ENCODE results near the gene SLC28A1.
"Not testable (repeated sequence)": the region's sequence is repeated elsewhere in the genome, so short reads cannot be mapped to it uniquely, and the experiment has no call there.

SLC28A1 gene, protein sequence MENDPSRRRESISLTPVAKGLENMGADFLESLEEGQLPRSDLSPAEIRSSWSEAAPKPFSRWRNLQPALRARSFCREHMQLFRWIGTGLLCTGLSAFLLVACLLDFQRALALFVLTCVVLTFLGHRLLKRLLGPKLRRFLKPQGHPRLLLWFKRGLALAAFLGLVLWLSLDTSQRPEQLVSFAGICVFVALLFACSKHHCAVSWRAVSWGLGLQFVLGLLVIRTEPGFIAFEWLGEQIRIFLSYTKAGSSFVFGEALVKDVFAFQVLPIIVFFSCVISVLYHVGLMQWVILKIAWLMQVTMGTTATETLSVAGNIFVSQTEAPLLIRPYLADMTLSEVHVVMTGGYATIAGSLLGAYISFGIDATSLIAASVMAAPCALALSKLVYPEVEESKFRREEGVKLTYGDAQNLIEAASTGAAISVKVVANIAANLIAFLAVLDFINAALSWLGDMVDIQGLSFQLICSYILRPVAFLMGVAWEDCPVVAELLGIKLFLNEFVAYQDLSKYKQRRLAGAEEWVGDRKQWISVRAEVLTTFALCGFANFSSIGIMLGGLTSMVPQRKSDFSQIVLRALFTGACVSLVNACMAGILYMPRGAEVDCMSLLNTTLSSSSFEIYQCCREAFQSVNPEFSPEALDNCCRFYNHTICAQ

DNA sequence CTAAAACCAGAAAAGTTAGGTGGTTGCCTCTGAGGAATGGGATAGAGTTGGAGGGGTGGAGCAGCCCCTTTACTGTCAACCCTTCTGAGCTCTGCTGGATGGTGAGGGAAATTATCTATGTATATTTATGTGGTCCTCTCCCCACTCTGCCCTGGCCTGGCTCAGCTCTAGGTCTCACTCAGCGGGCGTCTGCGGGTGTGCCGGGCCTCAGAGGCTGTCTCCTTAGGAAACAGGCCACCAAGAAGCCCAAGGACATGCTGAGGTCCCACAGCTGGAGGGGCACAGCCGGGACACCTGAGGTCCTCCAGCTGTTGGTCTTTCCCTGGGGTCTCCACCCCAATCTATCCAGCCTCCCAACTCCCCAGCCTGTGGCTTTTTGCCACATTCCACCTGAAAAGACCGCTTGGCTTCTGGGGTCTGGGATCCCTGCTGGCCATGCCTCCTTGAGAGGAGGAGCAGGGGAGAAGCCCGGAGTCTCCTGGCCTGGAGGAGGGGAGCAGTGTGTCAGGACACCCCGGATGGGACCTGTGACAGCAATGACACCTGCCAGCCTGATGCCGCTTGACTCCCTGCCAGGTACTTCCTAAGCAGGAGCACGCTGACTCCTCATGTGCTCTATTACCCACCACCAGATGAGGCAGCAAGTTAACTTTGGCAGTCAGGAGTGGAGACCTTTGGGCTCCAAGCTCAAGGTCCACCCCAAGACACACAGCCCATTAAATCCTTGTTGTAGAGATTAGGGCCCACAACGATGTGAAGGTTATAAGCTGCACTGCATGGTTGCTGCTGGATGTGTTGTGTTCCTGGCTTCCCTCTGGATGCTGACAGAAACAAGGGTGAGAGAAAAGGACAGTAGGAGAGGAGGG lies at the start of gene SLC28A1:
SLC28A1 (plus strand) TSS at position 747 of the 866 bp plus-strand sequence. CDS start 3,099 bp downstream, outside the sequence.
- TF ChIP-seq ZNF274 (IDR thresholded peaks at IDR 0.05; ENCODE audit: low read depth, low read length), result no peak
- H3K4me3 ChIP-seq (ENCODE audit: low read length), result no peak within 1 kb of the TSS

DNA sequence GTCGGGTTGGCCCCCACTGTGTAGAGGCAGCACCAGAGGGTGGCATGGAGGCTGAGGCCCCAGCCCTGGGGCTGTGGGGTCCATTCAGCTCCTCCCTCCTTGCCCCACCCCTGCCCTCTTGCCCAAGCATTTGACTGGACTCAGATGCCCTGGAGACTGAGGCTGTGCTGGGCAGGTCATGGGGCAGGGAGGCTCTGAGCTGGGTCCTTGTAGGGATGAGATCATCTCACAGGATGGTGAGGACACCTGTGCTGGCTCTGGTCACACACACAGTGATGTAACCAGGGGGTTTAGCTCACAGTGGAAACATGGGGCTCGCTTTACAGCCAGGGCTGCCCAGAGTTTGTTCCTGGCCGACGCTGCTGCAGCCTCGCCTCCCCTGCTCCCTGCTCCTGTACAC lies 49.5 kb upstream of the SLC28A1 start:
- no peak for TF ChIP-seq ZNF274 (IDR thresholded peaks at IDR 0.05; ENCODE audit: low read depth, low read length)
- no peak overlapping the region for H3K4me3 ChIP-seq (ENCODE audit: low read length)

DNA sequence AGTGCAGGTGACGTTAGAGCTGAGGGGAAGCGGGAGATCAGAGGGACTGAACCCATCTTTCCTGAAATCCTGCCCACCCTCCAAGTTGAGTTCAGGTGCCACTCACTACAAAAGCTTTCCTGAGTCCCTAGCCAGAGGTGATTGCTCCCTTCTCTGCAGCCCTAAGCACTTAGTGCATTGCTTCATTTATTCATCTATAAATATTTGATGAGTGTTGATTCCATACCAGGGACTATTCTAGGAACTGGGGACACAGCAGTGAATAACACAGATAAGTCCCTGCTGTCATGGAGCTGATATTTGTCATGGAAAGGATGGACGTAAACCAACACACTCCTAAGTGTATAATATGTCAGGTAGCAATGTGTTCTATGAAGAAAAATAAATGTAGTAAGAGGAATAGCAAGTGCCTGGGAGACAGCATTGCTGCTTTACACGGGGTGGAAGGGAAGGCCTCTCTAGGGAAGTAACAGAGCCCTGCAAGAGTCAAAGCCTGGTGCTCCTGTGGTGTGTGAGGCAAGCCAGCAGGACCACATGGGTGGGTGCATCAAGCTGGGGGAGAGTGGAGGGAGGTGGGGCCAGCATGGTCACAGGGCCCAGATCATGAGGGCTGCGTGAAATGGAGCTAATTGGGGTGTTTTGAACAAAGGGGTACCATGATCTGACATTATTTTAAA lies 48.7 kb upstream of the SLC28A1 start:
- TF ChIP-seq ZNF274 (IDR thresholded peaks at IDR 0.05; ENCODE audit: low read depth, low read length), result no peak
- no peak overlapping the region for H3K4me3 ChIP-seq (ENCODE audit: low read length)

DNA sequence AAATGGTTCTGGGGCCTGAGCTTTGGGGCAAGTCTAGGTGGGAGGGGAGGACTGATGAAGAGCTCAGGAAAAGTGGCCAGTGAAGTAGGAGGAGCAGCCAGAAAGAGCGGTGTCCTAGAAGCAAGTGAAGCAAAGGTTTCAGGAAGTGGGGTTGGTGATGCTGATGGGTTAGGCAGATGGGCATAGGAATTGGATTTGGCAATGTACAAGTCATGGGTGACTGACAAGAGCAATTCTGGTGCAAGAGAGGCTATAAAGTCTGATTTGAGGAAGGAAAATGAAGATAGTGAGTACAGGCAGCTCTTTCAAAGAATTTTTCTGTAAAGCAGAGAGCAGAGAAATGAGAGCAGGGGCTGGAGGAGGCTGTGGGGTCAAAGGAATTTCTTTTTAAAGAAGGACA lies 47.6 kb upstream of the SLC28A1 start:
- TF ChIP-seq ZNF274 (IDR thresholded peaks at IDR 0.05; ENCODE audit: low read depth, low read length), result no peak

DNA sequence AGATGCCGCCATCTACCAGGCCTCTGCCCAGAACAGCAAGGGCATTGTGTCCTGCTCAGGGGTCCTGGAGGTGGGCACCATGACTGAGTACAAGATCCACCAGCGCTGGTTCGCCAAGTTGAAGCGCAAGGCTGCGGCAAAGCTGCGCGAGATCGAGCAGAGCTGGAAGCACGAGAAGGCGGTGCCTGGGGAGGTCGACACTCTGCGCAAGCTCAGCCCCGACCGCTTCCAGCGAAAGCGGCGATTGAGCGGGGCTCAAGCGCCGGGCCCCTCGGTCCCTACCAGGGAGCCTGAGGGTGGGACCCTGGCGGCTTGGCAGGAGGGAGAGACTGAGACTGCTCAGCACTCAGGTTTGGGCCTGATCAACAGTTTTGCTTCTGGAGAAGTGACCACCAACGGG lies 44.7 kb upstream of the SLC28A1 start:
- no peak for TF ChIP-seq ZNF274 (IDR thresholded peaks at IDR 0.05; ENCODE audit: low read depth, low read length)
- no peak overlapping the region for H3K4me3 ChIP-seq (ENCODE audit: low read length)

More for the DNA sequence above, 47.6 kb upstream of the SLC28A1 start:
- no peak overlapping the region for H3K4me3 ChIP-seq (ENCODE audit: low read length)

DNA sequence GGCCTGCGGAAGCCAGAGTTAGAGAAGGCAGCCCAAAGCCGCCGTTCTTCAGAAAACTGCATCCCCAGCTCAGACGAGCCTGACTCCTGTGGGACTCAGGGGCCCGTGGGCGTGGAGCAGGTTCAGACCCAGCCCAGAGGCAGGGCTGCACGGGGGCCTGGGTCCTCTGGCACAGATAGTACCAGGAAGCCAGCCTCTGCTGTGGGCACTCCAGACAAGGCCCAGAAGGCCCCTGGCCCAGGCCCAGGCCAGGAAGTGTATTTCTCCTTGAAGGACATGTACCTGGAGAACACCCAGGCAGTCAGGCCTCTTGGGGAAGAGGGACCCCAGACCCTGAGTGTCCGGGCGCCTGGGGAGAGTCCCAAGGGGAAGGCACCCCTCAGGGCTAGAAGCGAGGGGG lies 44.2 kb upstream of the SLC28A1 start:
- H3K4me3 ChIP-seq (ENCODE audit: low read length), result no peak overlapping the region
- TF ChIP-seq ZNF274 (IDR thresholded peaks at IDR 0.05; ENCODE audit: low read depth, low read length), result no peak

DNA sequence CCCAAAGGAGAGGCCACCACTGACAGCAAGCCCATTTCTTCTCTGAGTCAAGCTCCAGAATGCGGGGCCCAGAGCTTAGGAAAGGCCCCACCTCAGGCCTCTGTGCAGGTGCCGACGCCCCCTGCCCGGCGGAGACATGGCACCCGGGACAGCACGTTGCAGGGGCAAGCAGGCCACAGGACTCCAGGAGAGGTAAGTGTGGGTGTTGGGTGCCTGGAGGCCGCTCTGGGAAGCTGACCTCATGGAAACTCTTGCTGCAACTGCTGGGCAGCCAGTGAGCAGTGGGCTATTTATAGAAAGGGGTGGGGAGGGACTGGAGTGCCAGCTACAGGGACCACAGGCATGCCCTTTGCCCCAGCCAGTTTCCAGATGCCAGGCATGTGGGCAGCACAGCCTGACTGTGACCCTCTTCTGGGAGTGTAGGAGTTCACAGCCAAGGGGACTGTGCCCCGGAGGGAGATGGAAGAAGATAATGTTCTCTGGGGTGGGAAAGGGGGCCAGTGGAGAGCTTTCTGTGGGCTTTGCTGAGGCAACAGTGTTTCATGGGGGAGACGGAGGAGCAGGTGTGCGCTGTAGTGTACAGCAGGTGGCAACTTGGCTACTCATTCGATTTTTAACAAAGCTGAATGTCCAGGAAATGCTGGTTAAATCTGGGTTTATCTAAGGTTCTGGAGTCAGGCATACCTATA lies 43.6 kb upstream of the SLC28A1 start:
- H3K4me3 ChIP-seq (ENCODE audit: low read length), result no peak overlapping the region
- no peak for TF ChIP-seq ZNF274 (IDR thresholded peaks at IDR 0.05; ENCODE audit: low read depth, low read length)

DNA sequence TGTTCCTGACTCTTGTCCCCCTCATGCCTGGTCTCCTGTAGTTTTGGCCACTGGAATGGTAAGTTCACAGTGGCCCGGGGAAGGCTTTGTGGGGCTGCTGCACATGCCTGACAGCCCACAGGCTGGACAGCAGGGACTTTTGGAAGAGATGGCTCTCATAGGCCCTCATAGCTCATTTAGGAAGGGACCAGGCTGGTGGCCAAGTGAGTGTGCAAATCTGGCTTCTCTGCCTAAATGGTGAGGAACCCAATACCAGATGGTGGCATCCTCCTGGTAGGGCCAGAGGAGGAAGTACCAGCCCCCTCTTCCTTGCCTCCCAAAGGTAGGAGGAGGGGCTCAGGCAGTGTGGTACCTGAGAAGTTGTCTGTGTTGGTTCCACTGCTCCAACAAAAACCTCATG lies 41.7 kb upstream of the SLC28A1 start:
- no peak for TF ChIP-seq ZNF274 (IDR thresholded peaks at IDR 0.05; ENCODE audit: low read depth, low read length)
- no peak overlapping the region for H3K4me3 ChIP-seq (ENCODE audit: low read length)

DNA sequence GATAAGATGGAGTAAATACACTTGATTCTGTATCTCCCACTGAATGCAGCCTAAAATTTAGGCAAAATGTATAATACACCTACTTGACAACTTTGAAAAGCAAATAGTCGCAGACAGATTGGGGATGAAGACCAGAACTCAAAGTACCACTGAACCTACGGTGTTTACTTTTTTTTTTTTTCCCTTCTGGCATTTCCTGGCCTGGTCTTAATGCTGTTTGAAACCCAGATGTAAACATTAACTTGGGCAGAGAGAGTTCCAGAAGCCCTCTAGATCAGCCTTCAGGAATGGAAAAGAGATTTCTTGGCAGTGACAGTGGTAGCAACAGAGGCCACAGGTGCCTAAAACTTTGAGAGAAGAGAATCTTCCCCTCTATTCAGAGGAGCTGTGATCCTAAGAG lies 39.5 kb upstream of the SLC28A1 start:
- TF ChIP-seq ZNF274 (IDR thresholded peaks at IDR 0.05; ENCODE audit: low read depth, low read length), result no peak

DNA sequence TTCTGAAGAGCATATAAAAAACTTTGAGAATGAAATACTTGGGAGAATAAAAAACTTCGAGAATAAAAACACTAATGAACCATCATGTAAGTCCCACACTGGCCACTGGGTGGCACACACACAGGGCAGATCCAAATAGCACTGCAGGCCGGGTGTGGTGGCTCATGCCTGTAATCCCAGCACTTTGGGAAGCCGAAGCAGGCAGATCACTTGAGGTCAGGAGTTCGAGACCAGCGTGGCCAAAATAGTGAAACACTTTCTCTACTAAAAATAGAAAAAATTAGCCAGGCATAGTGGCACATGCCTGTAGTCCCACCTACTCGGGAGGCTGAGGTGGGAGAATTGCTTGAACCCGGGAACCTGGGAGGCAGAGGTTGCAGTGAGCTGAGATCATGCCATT lies 38.8 kb upstream of the SLC28A1 start:
- H3K4me3 ChIP-seq (ENCODE audit: low read length), result not testable (repeated sequence)

More for the DNA sequence above, 39.5 kb upstream of the SLC28A1 start:
- H3K4me3 ChIP-seq (ENCODE audit: low read length), result no peak overlapping the region

DNA sequence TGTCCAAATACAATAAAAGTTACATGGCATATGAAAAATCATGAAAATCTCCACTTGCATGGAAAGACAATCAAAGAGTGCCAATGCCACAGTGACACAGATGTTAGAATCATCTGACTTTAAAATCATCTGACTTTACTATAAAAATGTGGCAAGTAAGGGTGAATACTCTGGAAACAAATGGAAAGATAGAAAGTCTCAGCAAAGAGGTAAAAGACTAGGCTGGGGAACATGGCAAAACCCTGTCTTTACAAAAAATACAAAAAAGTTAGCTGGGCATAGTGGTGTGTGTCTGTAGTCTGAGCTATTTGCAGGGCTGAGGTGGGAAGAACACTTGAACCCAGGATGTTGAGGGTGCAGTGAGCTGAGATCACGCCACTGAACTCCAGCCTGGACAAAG lies 38.2 kb upstream of the SLC28A1 start:
- no peak overlapping the region for H3K4me3 ChIP-seq (ENCODE audit: low read length)
- no peak for TF ChIP-seq ZNF274 (IDR thresholded peaks at IDR 0.05; ENCODE audit: low read depth, low read length)

DNA sequence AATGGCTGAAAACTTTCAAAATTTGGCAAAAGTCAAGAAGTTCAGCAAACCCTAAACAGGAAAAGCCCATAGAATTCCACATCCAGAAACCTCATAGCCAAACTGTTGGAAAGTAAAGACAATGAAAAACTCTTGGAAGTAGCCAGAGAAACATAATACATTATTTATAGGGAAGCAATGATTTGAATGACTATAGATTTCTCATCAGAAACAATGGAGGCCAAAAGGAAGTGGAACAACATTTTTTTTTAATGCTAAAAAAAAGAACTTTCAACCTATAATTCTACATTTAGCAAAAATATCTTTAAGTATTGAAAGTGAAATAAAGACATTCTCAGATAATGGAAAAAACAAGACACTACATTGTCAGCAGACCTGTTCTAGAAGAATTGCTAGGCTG lies 37.1 kb upstream of the SLC28A1 start:
- no peak overlapping the region for H3K4me3 ChIP-seq (ENCODE audit: low read length)
- no peak for TF ChIP-seq ZNF274 (IDR thresholded peaks at IDR 0.05; ENCODE audit: low read depth, low read length)

DNA sequence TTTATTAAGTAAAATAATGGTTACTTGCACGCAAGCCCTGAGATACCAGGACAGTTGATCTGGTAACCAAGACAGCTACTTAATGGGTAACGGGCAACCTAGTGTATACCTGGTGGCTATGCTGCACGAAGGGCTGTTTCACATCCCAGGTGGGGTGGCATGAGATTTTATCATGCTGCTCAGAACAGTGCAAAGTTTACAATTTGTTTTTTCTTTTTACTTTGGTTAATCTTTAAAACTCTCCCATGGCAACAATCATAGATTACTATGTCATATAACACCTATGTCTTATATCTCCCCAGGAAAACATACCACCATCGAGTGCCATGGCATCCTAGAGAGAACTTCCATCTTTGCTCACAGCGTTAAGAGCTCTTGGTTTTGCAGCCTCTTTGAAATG lies 32.2 kb upstream of the SLC28A1 start:
- H3K4me3 ChIP-seq (ENCODE audit: low read length), result no peak overlapping the region
- TF ChIP-seq ZNF274 (IDR thresholded peaks at IDR 0.05; ENCODE audit: low read depth, low read length), result no peak
